CD14-positive monocyte (primary cell): ENCODE measurements around the gene FOXP1. TPM values are rescaled to one million over a fixed set of nuclear protein-coding genes. Genes with fewer than 3 reads are reported as not detected.

Experiments
- DNase-seq, 3 donors: peaks; one replicate each; pipeline ENCODE4 v3.0.0-alpha.2; 2011 to 2022
- H2AFZ ChIP-seq: 2 replicates; pipeline ENCODE4 v1.6.0; 2012; ENCODE audit warnings: mild to moderate bottlenecking, low read depth, low read length, inconsistent platforms; ENCODE audit not compliant: insufficient read depth, poor library complexity, severe bottlenecking
- H3K27ac ChIP-seq, 2 donors: 1 replicate in 1 of 2; 2 replicates in 1 of 2; pipeline ENCODE4 v1.5.1; 2012 to 2013; ENCODE audit warnings: low read length in 2 of 2, control low read depth in 1 of 2, inconsistent platforms in 1 of 2, low read depth in 1 of 2, mild to moderate bottlenecking in 1 of 2
- H3K27me3 ChIP-seq, 2 donors: one replicate each; pipeline versions ENCODE4 v1.6.0 to v1.6.1; 2011 to 2013; ENCODE audit warnings: low read length in 2 of 2; ENCODE audit not compliant: control insufficient read depth in 2 of 2, insufficient read depth in 2 of 2
- H3K36me3 ChIP-seq, 2 donors: replicated peaks in 1 of 2; 1 replicate in 1 of 2; 2 replicates in 1 of 2; pipeline versions ENCODE4 v1.5.1 to v1.6.1; 2012 to 2013; ENCODE audit warnings: low read length in 2 of 2, control low read depth in 1 of 2, inconsistent platforms in 1 of 2, mild to moderate bottlenecking in 1 of 2; ENCODE audit not compliant: insufficient read depth in 2 of 2, control insufficient read depth in 1 of 2
- H3K4me1 ChIP-seq, 2 donors: 1 replicate in 1 of 2; 2 replicates in 1 of 2; pipeline versions ENCODE4 v1.5.1 to v1.6.1; 2012 to 2013; ENCODE audit warnings: low read length in 2 of 2, control low read depth in 1 of 2, inconsistent platforms in 1 of 2, mild to moderate bottlenecking in 1 of 2, moderate library complexity in 1 of 2; ENCODE audit not compliant: insufficient read depth in 2 of 2, control insufficient read depth in 1 of 2
- H3K4me2 ChIP-seq: replicated peaks from 2 replicates; pipeline ENCODE3; 2012; ENCODE audit warnings: low read length, moderate library complexity, mild to moderate bottlenecking; ENCODE audit not compliant: poor library complexity, severe bottlenecking; ENCODE audit errors: extremely low read depth
- H3K4me3 ChIP-seq, 3 experiments: fragments of 200-600 bp in 1 of 3; sonication (generic) in 1 of 3; replicated peaks in 1 of 3; 1 replicate in 2 of 3; 2 replicates in 1 of 3; pipeline ENCODE4 v1.5.1; 2011 to 2013; ENCODE audit warnings: low read length in 3 of 3, mild to moderate bottlenecking in 3 of 3, control low read depth in 2 of 3, low read depth in 2 of 3, inconsistent platforms in 1 of 3, moderate library complexity in 1 of 3
- H3K79me2 ChIP-seq: 2 replicates; pipeline ENCODE4 v1.6.0; 2012; ENCODE audit warnings: mild to moderate bottlenecking, control low read depth, inconsistent platforms, low read length, moderate library complexity; ENCODE audit not compliant: insufficient read depth
- H3K9ac ChIP-seq: 2 replicates; pipeline ENCODE4 v1.6.0; 2017; ENCODE audit warnings: low read length, mild to moderate bottlenecking; ENCODE audit not compliant: insufficient read depth, poor library complexity, severe bottlenecking
- H3K9me3 ChIP-seq, 2 donors: replicated peaks in 1 of 2; 1 replicate in 1 of 2; 2 replicates in 1 of 2; pipeline versions ENCODE4 v1.5.1 to v1.6.1; 2012 to 2013; ENCODE audit warnings: low read length in 2 of 2, control low read depth in 1 of 2; ENCODE audit not compliant: control insufficient read depth in 1 of 2, insufficient read depth in 1 of 2
- H4K20me1 ChIP-seq: 2 replicates; pipeline ENCODE4 v1.6.0; 2012; ENCODE audit warnings: mild to moderate bottlenecking, low read length, control low read depth, moderate library complexity; ENCODE audit not compliant: insufficient read depth
- H3K27ac Mint-ChIP-seq, 7 donors: one replicate each; pipeline ENCODE4 v1.8.0; 2020; ENCODE audit warnings: mild to moderate bottlenecking in 7 of 7, mixed read lengths in 7 of 7, moderate library complexity in 6 of 7, inconsistent platforms in 2 of 7
- H3K27me3 Mint-ChIP-seq, 3 donors: one replicate each; pipeline ENCODE4 v1.8.0; 2021 to 2022; ENCODE audit warnings: low read depth in 3 of 3, mild to moderate bottlenecking in 3 of 3, mixed read lengths in 3 of 3, moderate library complexity in 3 of 3, inconsistent platforms in 1 of 3
- H3K36me3 Mint-ChIP-seq, 2 donors: one replicate each; pipeline ENCODE4 v1.8.0; 2020; ENCODE audit warnings: mixed read lengths in 2 of 2, inconsistent platforms in 1 of 2, mild to moderate bottlenecking in 1 of 2
- H3K4me1 Mint-ChIP-seq: one replicate; pipeline ENCODE4 v1.8.0; 2020; ENCODE audit warnings: mild to moderate bottlenecking, mixed read lengths
- H3K4me3 Mint-ChIP-seq, 2 donors: one replicate each; pipeline ENCODE4 v1.8.0; 2020; ENCODE audit warnings: mild to moderate bottlenecking in 2 of 2, mixed read lengths in 2 of 2, moderate library complexity in 1 of 2
- H3K9me3 Mint-ChIP-seq, 7 donors: one replicate each; pipeline ENCODE4 v1.8.0; 2020 to 2022; ENCODE audit warnings: mixed read lengths in 7 of 7, mild to moderate bottlenecking in 6 of 7, moderate library complexity in 6 of 7, inconsistent platforms in 2 of 7
- WGBS: methylation state at CpG from one replicate; pipeline ENCODE4 v1.1.5; 2013; ENCODE audit warnings: missing lambda C conversion rate; ENCODE audit not compliant: insufficient coverage; 5-methylcytosine and 5-hydroxymethylcytosine counted together
- intact Hi-C, 2 donors: fragments of 100-400 bp; cut with micrococcal nuclease; formaldehyde crosslinking; loops; one replicate each; pipeline versions ENCODE4 v1.15.0 to v1.15.1; 2023
- polyA plus RNA-seq, 3 donors: library from polyadenylated mRNA; depleted of rRNA in 1 of 3; unstranded in 2 of 3; stranded (reverse) in 1 of 3; fragments of 300-500 nt in 2 of 3; fragments of >200 nt in 1 of 3; fragmentation: Illumina TruSeq in 2 of 3; gene quantifications; 1 replicate in 2 of 3; 2 replicates in 1 of 3; pipeline ENCODE4 v1.2.3, GENCODE V29; 2012 to 2021
- TF ChIP-seq, protein P1 (sequence below): fragments of 200-600 bp; IDR thresholded peaks from one replicate; pipeline ENCODE4 v1.8.0; 2022; ENCODE audit warnings: antibody characterized with exemption, mild to moderate bottlenecking

FOXP1 gene
- polyA plus RNA-seq, 3 donors, result 25.7 to 42.6 (median 27.8) TPM

DNA sequence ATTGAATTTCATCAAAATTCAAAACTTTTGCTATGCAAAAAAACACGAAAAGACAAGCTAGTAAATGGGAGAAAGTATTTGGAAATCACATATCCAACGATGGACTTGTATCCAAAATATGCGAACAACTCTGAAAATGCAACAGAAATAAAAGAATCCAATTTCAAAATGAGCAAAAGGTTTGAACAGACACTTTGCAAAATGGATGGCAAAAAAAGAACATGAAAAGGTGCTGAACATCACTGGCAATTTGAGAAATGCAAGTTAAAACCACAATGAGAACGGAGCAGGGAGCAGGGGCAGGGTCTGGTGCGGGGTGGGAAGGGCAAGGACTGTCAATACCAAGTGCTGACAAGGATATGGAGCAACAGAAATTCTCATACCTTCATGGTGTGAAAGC is 23.1 kb upstream of the FOXP1 start:
- Histone ChIP-seq H3K4me1 (no peaks in the 10 kb centered on the region), H4K20me1 (no peaks in the 10 kb centered on the region), H3K9ac (no peak overlapping the region), H3K9me3 (peaks cover 0 to 6% of the 10 kb centered on the region in 2 donors), H3K36me3 (no peaks in the 10 kb centered on the region), H3K4me2 (no peak overlapping the region), H2AFZ (no peak overlapping the region), H3K27ac (no peak overlapping the region), H3K79me2 (no peaks in the 10 kb centered on the region), H3K4me3 (no peak overlapping the region), H3K27me3 (no peaks in the 10 kb centered on the region)
- intact Hi-C loops, result no loop called here
- H3K27me3 Mint-ChIP-seq, result peaks cover 0 to 2% (median 2%) of the 10 kb centered on the region in 3 donors
- H3K27ac Mint-ChIP-seq, result no peak overlapping the region
- DNase-seq, result no peak
- H3K9me3 Mint-ChIP-seq, result peaks cover 2 to 12% (median 7%) of the 10 kb centered on the region in 7 donors
- no peak overlapping the region for H3K4me3 Mint-ChIP-seq
- H3K4me1 Mint-ChIP-seq, result peaks cover under 1% of the 10 kb centered on the region
- TF ChIP-seq, protein P1, sequence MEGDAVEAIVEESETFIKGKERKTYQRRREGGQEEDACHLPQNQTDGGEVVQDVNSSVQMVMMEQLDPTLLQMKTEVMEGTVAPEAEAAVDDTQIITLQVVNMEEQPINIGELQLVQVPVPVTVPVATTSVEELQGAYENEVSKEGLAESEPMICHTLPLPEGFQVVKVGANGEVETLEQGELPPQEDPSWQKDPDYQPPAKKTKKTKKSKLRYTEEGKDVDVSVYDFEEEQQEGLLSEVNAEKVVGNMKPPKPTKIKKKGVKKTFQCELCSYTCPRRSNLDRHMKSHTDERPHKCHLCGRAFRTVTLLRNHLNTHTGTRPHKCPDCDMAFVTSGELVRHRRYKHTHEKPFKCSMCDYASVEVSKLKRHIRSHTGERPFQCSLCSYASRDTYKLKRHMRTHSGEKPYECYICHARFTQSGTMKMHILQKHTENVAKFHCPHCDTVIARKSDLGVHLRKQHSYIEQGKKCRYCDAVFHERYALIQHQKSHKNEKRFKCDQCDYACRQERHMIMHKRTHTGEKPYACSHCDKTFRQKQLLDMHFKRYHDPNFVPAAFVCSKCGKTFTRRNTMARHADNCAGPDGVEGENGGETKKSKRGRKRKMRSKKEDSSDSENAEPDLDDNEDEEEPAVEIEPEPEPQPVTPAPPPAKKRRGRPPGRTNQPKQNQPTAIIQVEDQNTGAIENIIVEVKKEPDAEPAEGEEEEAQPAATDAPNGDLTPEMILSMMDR, result no peak
- H3K36me3 Mint-ChIP-seq, result peaks cover 0 to 2% of the 10 kb centered on the region in 2 donors
- WGBS, result 70% methylated on average over 2 of the region's 5 CpGs

DNA sequence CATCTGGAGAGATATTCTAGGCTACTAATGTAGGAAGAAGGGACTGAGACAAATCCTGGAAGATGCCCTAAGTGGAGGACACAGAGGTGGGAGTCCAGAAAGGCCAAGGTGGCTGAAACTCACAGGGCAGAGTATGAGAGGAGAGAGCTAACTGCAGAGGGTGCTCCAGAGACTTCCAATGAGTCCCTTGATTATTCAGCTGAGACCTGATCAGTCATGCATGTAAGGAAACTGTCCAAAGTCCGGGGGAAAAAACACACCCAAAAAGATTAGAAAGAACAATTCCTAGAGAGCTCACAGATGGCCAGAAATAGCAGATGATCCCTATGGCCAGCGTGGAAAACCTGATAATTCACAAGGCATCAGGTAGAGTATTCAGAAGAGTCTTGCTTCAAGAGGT is 18.7 kb upstream of the FOXP1 start:
- Mint-ChIP-seq H3K27me3 (peaks cover 0 to 2% (median 0%) of the 10 kb centered on the region in 3 donors), H3K4me1 (peaks cover 10% of the 10 kb centered on the region), H3K36me3 (no peaks in the 10 kb centered on the region), H3K9me3 (peaks cover 2 to 12% (median 7%) of the 10 kb centered on the region in 7 donors), H3K4me3 (no peak overlapping the region), H3K27ac (no peak overlapping the region)
- Histone ChIP-seq H3K9ac (no peak overlapping the region), H2AFZ (no peak overlapping the region), H3K27me3 (no peaks in the 10 kb centered on the region), H3K4me2 (no peak overlapping the region), H3K4me1 (no peaks in the 10 kb centered on the region), H4K20me1 (no peaks in the 10 kb centered on the region), H3K4me3 (no peak overlapping the region), H3K79me2 (no peaks in the 10 kb centered on the region), H3K36me3 (no peaks in the 10 kb centered on the region), H3K9me3 (peaks cover 0 to 3% of the 10 kb centered on the region in 2 donors), H3K27ac (no peak overlapping the region)
- TF ChIP-seq, protein P1, result no peak
- DNase-seq, result no peak
- intact Hi-C loops, result no loop called here
- WGBS, result 100% methylated on average over 1 of the region's 2 CpGs
